ENCODE results near the gene EMX2.

DNA sequence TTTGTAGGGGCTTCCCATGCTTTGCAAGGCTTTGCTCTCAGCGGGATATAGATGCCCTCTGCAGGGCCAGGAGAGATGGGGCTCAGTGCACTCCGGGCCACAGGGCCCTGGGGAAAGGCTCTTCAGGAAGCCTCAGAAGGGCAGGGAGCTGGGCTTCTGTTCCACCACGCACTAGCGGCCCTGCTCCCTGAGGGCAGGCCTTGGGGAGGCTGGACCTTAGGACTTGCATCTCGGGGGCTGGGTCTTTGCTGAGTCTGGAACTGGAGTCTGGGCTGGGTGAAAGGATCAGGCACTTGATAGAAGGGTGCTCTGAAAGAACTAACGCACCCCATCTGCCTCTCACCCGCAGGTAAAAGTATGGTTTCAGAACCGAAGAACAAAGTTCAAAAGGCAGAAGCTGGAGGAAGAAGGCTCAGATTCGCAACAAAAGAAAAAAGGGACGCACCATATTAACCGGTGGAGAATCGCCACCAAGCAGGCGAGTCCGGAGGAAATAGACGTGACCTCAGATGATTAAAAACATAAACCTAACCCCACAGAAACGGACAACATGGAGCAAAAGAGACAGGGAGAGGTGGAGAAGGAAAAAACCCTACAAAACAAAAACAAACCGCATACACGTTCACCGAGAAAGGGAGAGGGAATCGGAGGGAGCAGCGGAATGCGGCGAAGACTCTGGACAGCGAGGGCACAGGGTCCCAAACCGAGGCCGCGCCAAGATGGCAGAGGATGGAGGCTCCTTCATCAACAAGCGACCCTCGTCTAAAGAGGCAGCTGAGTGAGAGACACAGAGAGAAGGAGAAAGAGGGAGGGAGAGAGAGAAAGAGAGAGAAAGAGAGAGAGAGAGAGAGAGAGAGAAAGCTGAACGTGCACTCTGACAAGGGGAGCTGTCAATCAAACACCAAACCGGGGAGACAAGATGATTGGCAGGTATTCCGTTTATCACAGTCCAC is 5.4 kb downstream of the EMX2 start:
- no peak for TF ChIP-seq POLR2A (IDR thresholded peaks at IDR 0.05)
- no peak for TF ChIP-seq CTCF (IDR thresholded peaks at IDR 0.05)
- TF ChIP-seq EP300 (IDR thresholded peaks at IDR 0.05), result no peak
- TF ChIP-seq POLR2AphosphoS5 (IDR thresholded peaks at IDR 0.05), result no peak

Measured in gastroesophageal sphincter (tissue), 3 donors.